ENCODE results near the gene CA9.
A peak's percentile ranks its signal among the peaks of the same experiment; 100 is the strongest.

CA9 gene

DNA sequence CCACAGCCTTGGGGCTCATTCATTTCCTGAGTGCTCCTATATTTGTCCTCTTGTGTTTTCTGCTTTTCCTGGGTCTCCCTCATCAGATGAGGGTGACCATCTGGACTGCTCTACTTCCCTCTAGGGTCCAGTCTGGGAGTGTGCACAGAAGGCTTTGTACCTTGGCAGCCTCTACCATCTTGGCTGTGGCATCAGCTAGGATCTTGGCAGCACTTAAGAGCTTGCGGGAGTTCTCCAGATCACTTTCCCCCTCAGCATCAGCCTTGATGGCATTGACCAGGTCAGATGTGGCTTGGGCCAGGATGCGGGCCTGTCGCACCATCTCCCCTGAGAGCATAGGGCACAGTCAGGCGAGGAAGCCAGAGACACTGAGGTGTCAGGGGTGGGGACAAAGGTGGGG is 42.5 kb downstream of the CA9 start:
- DNase-seq (ENCODE audit: low read depth in 1 of 2, low spot score in 1 of 2) = no peak
- Histone ChIP-seq H3K4me3 (replicated peaks; ENCODE audit: insufficient read depth, low read length) (no peak overlapping the region), H3K27ac (replicated peaks) (no peak overlapping the region), H3K27me3 (ENCODE audit: insufficient read depth, poor library complexity, severe bottlenecking) (no peaks in the 10 kb centered on the region)
- TF ChIP-seq, protein P1, sequence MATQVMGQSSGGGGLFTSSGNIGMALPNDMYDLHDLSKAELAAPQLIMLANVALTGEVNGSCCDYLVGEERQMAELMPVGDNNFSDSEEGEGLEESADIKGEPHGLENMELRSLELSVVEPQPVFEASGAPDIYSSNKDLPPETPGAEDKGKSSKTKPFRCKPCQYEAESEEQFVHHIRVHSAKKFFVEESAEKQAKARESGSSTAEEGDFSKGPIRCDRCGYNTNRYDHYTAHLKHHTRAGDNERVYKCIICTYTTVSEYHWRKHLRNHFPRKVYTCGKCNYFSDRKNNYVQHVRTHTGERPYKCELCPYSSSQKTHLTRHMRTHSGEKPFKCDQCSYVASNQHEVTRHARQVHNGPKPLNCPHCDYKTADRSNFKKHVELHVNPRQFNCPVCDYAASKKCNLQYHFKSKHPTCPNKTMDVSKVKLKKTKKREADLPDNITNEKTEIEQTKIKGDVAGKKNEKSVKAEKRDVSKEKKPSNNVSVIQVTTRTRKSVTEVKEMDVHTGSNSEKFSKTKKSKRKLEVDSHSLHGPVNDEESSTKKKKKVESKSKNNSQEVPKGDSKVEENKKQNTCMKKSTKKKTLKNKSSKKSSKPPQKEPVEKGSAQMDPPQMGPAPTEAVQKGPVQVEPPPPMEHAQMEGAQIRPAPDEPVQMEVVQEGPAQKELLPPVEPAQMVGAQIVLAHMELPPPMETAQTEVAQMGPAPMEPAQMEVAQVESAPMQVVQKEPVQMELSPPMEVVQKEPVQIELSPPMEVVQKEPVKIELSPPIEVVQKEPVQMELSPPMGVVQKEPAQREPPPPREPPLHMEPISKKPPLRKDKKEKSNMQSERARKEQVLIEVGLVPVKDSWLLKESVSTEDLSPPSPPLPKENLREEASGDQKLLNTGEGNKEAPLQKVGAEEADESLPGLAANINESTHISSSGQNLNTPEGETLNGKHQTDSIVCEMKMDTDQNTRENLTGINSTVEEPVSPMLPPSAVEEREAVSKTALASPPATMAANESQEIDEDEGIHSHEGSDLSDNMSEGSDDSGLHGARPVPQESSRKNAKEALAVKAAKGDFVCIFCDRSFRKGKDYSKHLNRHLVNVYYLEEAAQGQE (IDR thresholded peaks at IDR 0.05; ENCODE audit: insufficient replicate concordance, low read depth) = no peak
- TF ChIP-seq POLR2AphosphoS5 (IDR thresholded peaks at IDR 0.05; ENCODE audit: low read depth) = no peak
- TF ChIP-seq GABPA (IDR thresholded peaks at IDR 0.05; ENCODE audit: low read depth) = no peak
- TF ChIP-seq, protein P2, sequence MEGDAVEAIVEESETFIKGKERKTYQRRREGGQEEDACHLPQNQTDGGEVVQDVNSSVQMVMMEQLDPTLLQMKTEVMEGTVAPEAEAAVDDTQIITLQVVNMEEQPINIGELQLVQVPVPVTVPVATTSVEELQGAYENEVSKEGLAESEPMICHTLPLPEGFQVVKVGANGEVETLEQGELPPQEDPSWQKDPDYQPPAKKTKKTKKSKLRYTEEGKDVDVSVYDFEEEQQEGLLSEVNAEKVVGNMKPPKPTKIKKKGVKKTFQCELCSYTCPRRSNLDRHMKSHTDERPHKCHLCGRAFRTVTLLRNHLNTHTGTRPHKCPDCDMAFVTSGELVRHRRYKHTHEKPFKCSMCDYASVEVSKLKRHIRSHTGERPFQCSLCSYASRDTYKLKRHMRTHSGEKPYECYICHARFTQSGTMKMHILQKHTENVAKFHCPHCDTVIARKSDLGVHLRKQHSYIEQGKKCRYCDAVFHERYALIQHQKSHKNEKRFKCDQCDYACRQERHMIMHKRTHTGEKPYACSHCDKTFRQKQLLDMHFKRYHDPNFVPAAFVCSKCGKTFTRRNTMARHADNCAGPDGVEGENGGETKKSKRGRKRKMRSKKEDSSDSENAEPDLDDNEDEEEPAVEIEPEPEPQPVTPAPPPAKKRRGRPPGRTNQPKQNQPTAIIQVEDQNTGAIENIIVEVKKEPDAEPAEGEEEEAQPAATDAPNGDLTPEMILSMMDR (IDR thresholded peaks at IDR 0.05; ENCODE audit: insufficient read depth, low read length) = no peak
- no peak for TF ChIP-seq SPI1 (IDR thresholded peaks at IDR 0.05; ENCODE audit: borderline replicate concordance, low read depth)

DNA sequence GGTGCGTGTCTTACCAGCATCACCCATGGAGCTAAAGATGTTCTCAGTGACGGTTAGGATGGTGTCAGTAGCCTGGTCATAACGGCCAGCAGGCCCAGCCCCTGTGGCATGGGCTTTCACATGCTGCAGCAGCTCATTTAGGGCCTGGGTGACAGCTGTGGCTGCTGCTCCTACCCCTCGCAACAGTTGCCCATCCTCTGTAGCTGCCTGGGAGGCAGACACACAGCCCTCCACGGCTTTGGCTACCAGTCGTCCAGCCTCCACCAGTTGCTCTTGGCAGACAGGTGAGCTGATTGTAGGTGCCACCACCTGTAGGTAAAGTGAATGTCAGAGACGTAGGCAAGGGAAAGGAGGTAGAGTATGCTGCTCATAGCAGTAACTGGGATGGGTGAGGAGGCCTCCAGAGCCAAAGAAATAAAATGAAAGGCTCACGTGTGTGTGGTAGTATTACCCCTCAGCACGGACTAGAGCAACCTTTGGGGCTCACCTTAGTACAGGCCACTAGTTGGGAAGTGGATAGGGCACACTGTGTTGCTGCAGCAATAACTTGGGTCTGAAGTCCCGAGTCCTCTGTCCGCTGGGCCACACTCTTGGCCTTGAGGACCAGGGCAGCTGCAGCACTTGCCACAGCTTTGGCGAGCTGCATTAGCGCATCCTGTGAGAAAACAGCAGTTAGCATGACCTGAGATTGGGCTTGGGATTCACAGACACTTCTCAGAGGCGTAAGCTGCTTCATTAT is 43.6 kb downstream of the CA9 start:
- TF ChIP-seq POLR2AphosphoS5 (IDR thresholded peaks at IDR 0.05; ENCODE audit: low read depth) (no peak), GABPA (IDR thresholded peaks at IDR 0.05; ENCODE audit: low read depth) (no peak), SPI1 (IDR thresholded peaks at IDR 0.05; ENCODE audit: borderline replicate concordance, low read depth) (no peak)
- TF ChIP-seq, protein P2 (IDR thresholded peaks at IDR 0.05; ENCODE audit: insufficient read depth, low read length) = no peak
- TF ChIP-seq, protein P1 (IDR thresholded peaks at IDR 0.05; ENCODE audit: insufficient replicate concordance, low read depth) = no peak
- no peak overlapping the region for H3K27ac ChIP-seq (replicated peaks)
- H3K27me3 ChIP-seq (ENCODE audit: insufficient read depth, poor library complexity, severe bottlenecking) = no peaks in the 10 kb centered on the region
- H3K4me3 ChIP-seq (replicated peaks; ENCODE audit: insufficient read depth, low read length) = no peak overlapping the region
- no peak for DNase-seq (ENCODE audit: low read depth in 1 of 2, low spot score in 1 of 2)

- Histone ChIP-seq H3K27ac (replicated peaks) (no peak overlapping the region), H3K4me3 (replicated peaks; ENCODE audit: insufficient read depth, low read length) (no peak overlapping the region), H3K27me3 (ENCODE audit: insufficient read depth, poor library complexity, severe bottlenecking) (no peaks in the 10 kb centered on the region)
- peak in 1 of 2 experiments; percentile 49 for DNase-seq (ENCODE audit: low read depth in 1 of 2, low spot score in 1 of 2)
- TF ChIP-seq, protein P1 (IDR thresholded peaks at IDR 0.05; ENCODE audit: insufficient replicate concordance, low read depth) = no peak
- TF ChIP-seq GABPA (IDR thresholded peaks at IDR 0.05; ENCODE audit: low read depth) (no peak), SPI1 (IDR thresholded peaks at IDR 0.05; ENCODE audit: borderline replicate concordance, low read depth) (no peak), POLR2AphosphoS5 (IDR thresholded peaks at IDR 0.05; ENCODE audit: low read depth) (no peak)
- TF ChIP-seq, protein P2 (IDR thresholded peaks at IDR 0.05; ENCODE audit: insufficient read depth, low read length) = no peak
Measured at GRCh38 chr9:35718721-35719511, 45.2 kb downstream of the CA9 start.

Measured in HL-60 (cell line).